Breast epithelium (tissue), 3 donors: ENCODE data around the gene PRKCD.

Experiments used
- POLR2AphosphoS5 ChIP-seq, 3 donors: sonication (generic); formaldehyde crosslinking; IDR thresholded peaks; one replicate each; pipeline ENCODE4 v1.6.1; 2017; ENCODE audit warnings: antibody characterized with exemption in 3 of 3
- TF ChIP-seq, protein P1 (sequence below), 3 donors: fragments of 450-650 bp; IDR thresholded peaks; one replicate each; pipeline ENCODE4 v1.5.1; 2016 to 2017; ENCODE audit warnings: antibody characterized with exemption in 3 of 3, mild to moderate bottlenecking in 3 of 3, moderate library complexity in 3 of 3

DNA sequence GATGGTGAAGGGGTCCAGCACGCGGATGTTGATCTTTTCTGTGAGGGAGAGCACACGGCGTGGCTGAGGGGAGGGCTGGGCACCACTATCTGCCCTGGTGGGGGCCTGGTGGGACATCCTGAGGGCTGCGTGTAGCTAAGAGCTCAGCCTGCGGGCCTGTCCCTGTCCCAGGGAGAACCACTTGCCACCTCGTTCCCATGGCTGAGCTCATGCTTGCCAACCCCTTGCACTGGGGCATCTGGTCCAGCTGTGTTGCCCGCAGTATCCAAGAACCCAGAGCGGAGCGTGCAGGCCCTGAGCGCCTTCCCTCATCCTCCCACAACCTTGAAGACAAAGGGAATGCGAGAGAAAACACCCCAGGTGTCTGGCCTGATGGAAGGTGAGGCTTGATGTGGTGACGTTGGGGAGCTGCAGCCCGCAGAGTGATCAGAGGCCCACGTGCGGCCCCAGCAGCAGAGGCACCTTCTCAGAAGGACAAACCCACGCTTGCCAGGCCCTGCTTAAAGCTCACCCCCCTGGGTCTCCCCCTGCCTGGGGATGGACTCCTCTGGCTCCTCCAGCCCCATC is 65.9 kb downstream of the PRKCD start:
- TF ChIP-seq, protein P1, sequence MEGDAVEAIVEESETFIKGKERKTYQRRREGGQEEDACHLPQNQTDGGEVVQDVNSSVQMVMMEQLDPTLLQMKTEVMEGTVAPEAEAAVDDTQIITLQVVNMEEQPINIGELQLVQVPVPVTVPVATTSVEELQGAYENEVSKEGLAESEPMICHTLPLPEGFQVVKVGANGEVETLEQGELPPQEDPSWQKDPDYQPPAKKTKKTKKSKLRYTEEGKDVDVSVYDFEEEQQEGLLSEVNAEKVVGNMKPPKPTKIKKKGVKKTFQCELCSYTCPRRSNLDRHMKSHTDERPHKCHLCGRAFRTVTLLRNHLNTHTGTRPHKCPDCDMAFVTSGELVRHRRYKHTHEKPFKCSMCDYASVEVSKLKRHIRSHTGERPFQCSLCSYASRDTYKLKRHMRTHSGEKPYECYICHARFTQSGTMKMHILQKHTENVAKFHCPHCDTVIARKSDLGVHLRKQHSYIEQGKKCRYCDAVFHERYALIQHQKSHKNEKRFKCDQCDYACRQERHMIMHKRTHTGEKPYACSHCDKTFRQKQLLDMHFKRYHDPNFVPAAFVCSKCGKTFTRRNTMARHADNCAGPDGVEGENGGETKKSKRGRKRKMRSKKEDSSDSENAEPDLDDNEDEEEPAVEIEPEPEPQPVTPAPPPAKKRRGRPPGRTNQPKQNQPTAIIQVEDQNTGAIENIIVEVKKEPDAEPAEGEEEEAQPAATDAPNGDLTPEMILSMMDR (IDR thresholded peaks at IDR 0.05), result no peak
- TF ChIP-seq POLR2AphosphoS5 (IDR thresholded peaks at IDR 0.05), result no peak
